SK-N-SH (cell line): ENCODE results near the gene HEXD. TPM values are rescaled to one million over a fixed set of nuclear protein-coding genes. Genes with fewer than 3 reads are reported as not detected.
A peak's percentile ranks its signal among the peaks of the same experiment; 100 is the strongest.

ENCODE experiments used
- CTCF ChIA-PET: fragments of 300-600, 350-600 bp; formaldehyde crosslinking; extraction: SDS; loops from one replicate; lab custom pipeline; 2021; lab: Yijun Ruan, JAX
- POLR2A ChIA-PET: fragments of 350-600 bp; sonication (Branson Sonifier 250); formaldehyde crosslinking; extraction: SDS; loops from one replicate; lab custom pipeline; 2020; ENCODE audit warnings: antibody characterized with exemption, inconsistent platforms; lab: Yijun Ruan, JAX
- DNase-seq: peaks from one replicate; pipeline ENCODE4 v3.0.0; 2012
- H2AFZ ChIP-seq: fragments of 200-600 bp; sonication (generic); 2 replicates; pipeline ENCODE4 v1.8.1; 2016; ENCODE audit warnings: antibody characterized with exemption, mild to moderate bottlenecking, low read depth
- H3F3A ChIP-seq: fragments of 200-600 bp; sonication (generic); replicated peaks from 2 replicates; pipeline ENCODE3; 2016; ENCODE audit warnings: antibody characterized with exemption, mild to moderate bottlenecking; ENCODE audit not compliant: insufficient read depth
- H3K27ac ChIP-seq, 2 experiments: fragments of 200-500 bp in 1 of 2; fragments of 200-600 bp in 1 of 2; sonication (Bioruptor generic) in 1 of 2; sonication (generic), shearing (Covaris generic) in 1 of 2; 2 replicates each; pipeline versions ENCODE4 v1.5.1 to v1.6.1; 2014 to 2016; ENCODE audit warnings: low read depth in 2 of 2, inconsistent platforms in 1 of 2, low read length in 1 of 2, mild to moderate bottlenecking in 1 of 2, mixed read lengths in 1 of 2
- H3K27me3 ChIP-seq: fragments of 200-600 bp; sonication (generic), shearing (Covaris generic); 2 replicates; pipeline ENCODE4 v1.6.1; 2016; ENCODE audit warnings: mixed run types; ENCODE audit not compliant: insufficient read depth
- H3K36me3 ChIP-seq, 2 experiments: fragments of 200-500 bp in 1 of 2; fragments of 200-600 bp in 1 of 2; sonication (Bioruptor generic) in 1 of 2; sonication (generic) in 1 of 2; replicated peaks in 1 of 2; 2 replicates each; pipeline versions ENCODE3 to v1.5.1; 2014 to 2016; ENCODE audit warnings: low read length in 1 of 2, mild to moderate bottlenecking in 1 of 2; ENCODE audit not compliant: insufficient read depth in 2 of 2, control insufficient read depth in 1 of 2
- H3K4me1 ChIP-seq, 2 experiments: fragments of 200-500 bp in 1 of 2; fragments of 200-600 bp in 1 of 2; sonication (Bioruptor generic) in 1 of 2; sonication (generic), shearing (Covaris generic) in 1 of 2; 2 replicates each; pipeline versions ENCODE4 v1.5.1 to v1.6.1; 2014 to 2016; ENCODE audit warnings: low read depth in 1 of 2, low read length in 1 of 2, mixed run types in 1 of 2; ENCODE audit not compliant: insufficient read depth in 2 of 2, control insufficient read depth in 1 of 2
- H3K4me2 ChIP-seq: fragments of 200-600 bp; sonication (generic), shearing (Covaris generic); 2 replicates; pipeline ENCODE4 v1.6.1; 2017; ENCODE audit warnings: mixed run types
- H3K4me3 ChIP-seq, 2 experiments: fragments of 200-500 bp in 1 of 2; fragments of 200-600 bp in 1 of 2; sonication (Bioruptor generic) in 1 of 2; sonication (generic), shearing (Covaris generic) in 1 of 2; 2 replicates each; pipeline versions ENCODE4 v1.5.1 to v1.8.1; 2014 to 2016; ENCODE audit warnings: low read depth in 2 of 2, inconsistent platforms in 1 of 2, low read length in 1 of 2, mild to moderate bottlenecking in 1 of 2, mixed read lengths in 1 of 2, moderate library complexity in 1 of 2
- H3K79me2 ChIP-seq: fragments of 200-600 bp; sonication (generic); 2 replicates; pipeline ENCODE4 v1.8.1; 2017; ENCODE audit warnings: mild to moderate bottlenecking; ENCODE audit not compliant: insufficient read depth
- H3K9ac ChIP-seq: fragments of 200-600 bp; sonication (generic); 2 replicates; pipeline ENCODE4 v1.6.1; 2017; ENCODE audit warnings: mixed run types
- H3K9me2 ChIP-seq: fragments of 200-600 bp; sonication (generic); 2 replicates; pipeline ENCODE4 v1.6.1; 2017; ENCODE audit warnings: mixed run types
- H3K9me3 ChIP-seq: fragments of 200-600 bp; sonication (generic); 2 replicates; pipeline ENCODE4 v1.6.1; 2017; ENCODE audit warnings: mixed run types, mild to moderate bottlenecking, moderate library complexity
- H4K20me1 ChIP-seq: fragments of 200-600 bp; sonication (generic); 2 replicates; pipeline ENCODE4 v1.6.1; 2017; ENCODE audit warnings: mild to moderate bottlenecking, mixed run types; ENCODE audit not compliant: insufficient read depth
- EZH2phosphoT487 ChIP-seq: fragments of 200-600 bp; sonication (generic); IDR thresholded peaks from 2 replicates; pipeline ENCODE4 v1.6.1; 2017; ENCODE audit warnings: low read depth, mixed run types, mild to moderate bottlenecking, antibody characterized with exemption, moderate library complexity, borderline replicate concordance
- MEF2A ChIP-seq: IDR thresholded peaks from 2 replicates; pipeline ENCODE4 v1.4.0; 2012; ENCODE audit warnings: low read depth, borderline replicate concordance
- MXI1 ChIP-seq: IDR thresholded peaks from 2 replicates; pipeline ENCODE4 v1.6.1; 2012; ENCODE audit warnings: mild to moderate bottlenecking, low read depth, low read length, improper control_type of control experiment
- NFIC ChIP-seq: IDR thresholded peaks from 2 replicates; pipeline ENCODE4 v1.4.0; 2012; ENCODE audit warnings: borderline replicate concordance
- POLR2AphosphoS5 ChIP-seq: IDR thresholded peaks from 2 replicates; pipeline ENCODE4 v1.6.1; 2012; ENCODE audit warnings: low read depth, low read length
- SIN3A ChIP-seq: IDR thresholded peaks from 2 replicates; pipeline ENCODE4 v1.6.1; 2012; ENCODE audit warnings: low read depth, mild to moderate bottlenecking, low read length, moderate library complexity, borderline replicate concordance
- TCF12 ChIP-seq: IDR thresholded peaks from 2 replicates; pipeline ENCODE4 v1.4.0; 2012
- YY1 ChIP-seq: IDR thresholded peaks from 2 replicates; pipeline ENCODE4 v1.4.0; 2012; ENCODE audit warnings: low read depth, mild to moderate bottlenecking
- WGBS: methylation state at CpG from one replicate; pipeline ENCODE4 v1.1.6; 2017; ENCODE audit warnings: low lambda C conversion rate; 5-methylcytosine and 5-hydroxymethylcytosine counted together
- polyA plus RNA-seq, 3 experiments: library from polyadenylated mRNA; depleted of rRNA; stranded (reverse); fragments of >200 nt; gene quantifications; 2 replicates each; pipeline ENCODE4 v1.2.3, GENCODE V29; 2012
- TF ChIP-seq, protein P1 (sequence below): IDR thresholded peaks from 2 replicates; pipeline ENCODE4; 2012
- TF ChIP-seq, protein P2 (sequence below): IDR thresholded peaks from 2 replicates; pipeline ENCODE4 v1.4.0; 2012; ENCODE audit warnings: low read depth
- TF ChIP-seq, protein P3 (sequence below): IDR thresholded peaks from 2 replicates; pipeline ENCODE4 v1.4.0; 2012; ENCODE audit warnings: low read depth, borderline replicate concordance
- TF ChIP-seq, protein P4 (sequence below): fragments of 200-600 bp; sonication (generic); IDR thresholded peaks from 2 replicates; pipeline ENCODE4 v1.6.1; 2017; ENCODE audit warnings: antibody characterized with exemption, mild to moderate bottlenecking, moderate library complexity
- TF ChIP-seq, protein P5 (sequence below): IDR thresholded peaks from 2 replicates; pipeline ENCODE4 v1.4.0; 2012; ENCODE audit warnings: low read depth, borderline replicate concordance

HEXD gene
- polyA plus RNA-seq, 1 of the 3 experiments (the other 2 are of a cell fraction) = 38.8 TPM

DNA sequence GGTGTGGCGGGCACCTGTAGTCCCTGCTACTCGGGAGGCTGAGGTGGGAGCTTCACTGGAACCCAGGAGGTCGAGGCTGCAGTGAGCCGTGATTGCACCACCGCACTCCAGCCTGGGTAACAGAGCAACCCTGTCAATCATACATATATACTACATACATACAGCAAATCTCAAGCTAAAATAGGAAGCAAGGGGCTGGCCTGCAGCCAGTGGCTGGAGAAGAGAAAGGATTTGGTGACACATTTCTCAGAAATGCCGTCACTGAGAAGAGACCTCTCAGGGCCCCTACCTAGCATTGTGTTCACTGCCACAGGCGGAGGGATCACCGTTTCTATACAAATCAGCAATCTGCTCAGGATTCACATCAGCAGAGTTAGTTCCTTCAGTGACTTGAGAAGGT lies 57.3 kb downstream of the HEXD start:
- no peaks in the 10 kb centered on the region for H3K4me1 ChIP-seq
- no peaks in the 10 kb centered on the region for H3K27me3 ChIP-seq
- DNase-seq = no peak
- no peak overlapping the region for H3K27ac ChIP-seq
- H3K9ac ChIP-seq = no peak overlapping the region
- no peak overlapping the region for H2AFZ ChIP-seq
- no peaks in the 10 kb centered on the region for H3K9me3 ChIP-seq
- peaks cover 42 to 52% of the 10 kb centered on the region in 2 experiments for H3K36me3 ChIP-seq
- no peaks in the 10 kb centered on the region for H4K20me1 ChIP-seq
- no peak overlapping the region for H3K4me3 ChIP-seq
- POLR2A ChIA-PET = no interaction called here
- no peaks in the 10 kb centered on the region for H3F3A ChIP-seq
- TF ChIP-seq YY1 = no peak
- TF ChIP-seq, protein P1, sequence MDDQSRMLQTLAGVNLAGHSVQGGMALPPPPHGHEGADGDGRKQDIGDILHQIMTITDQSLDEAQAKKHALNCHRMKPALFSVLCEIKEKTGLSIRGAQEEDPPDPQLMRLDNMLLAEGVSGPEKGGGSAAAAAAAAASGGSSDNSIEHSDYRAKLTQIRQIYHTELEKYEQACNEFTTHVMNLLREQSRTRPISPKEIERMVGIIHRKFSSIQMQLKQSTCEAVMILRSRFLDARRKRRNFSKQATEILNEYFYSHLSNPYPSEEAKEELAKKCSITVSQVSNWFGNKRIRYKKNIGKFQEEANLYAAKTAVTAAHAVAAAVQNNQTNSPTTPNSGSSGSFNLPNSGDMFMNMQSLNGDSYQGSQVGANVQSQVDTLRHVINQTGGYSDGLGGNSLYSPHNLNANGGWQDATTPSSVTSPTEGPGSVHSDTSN = 0 out of 2 replicates have a peak, but pooled peaks have one; percentile 14
- TF ChIP-seq MEF2A = no peak
- 93% methylated on average over 8 of the region's 8 CpGs for WGBS
- H3K9me2 ChIP-seq = no peaks in the 10 kb centered on the region
- 0 out of 2 replicates have a peak, but pooled peaks cover 3% of the 10 kb centered on the region for H3K79me2 ChIP-seq
- CTCF ChIA-PET = interaction anchor here (0.7 to 1.8 kb wide), 2 partner anchors 18 to 79 kb away, joined by 3 to 9 read pairs; no protein-coding TSS in a partner anchor
- no peak overlapping the region for H3K4me2 ChIP-seq

DNA sequence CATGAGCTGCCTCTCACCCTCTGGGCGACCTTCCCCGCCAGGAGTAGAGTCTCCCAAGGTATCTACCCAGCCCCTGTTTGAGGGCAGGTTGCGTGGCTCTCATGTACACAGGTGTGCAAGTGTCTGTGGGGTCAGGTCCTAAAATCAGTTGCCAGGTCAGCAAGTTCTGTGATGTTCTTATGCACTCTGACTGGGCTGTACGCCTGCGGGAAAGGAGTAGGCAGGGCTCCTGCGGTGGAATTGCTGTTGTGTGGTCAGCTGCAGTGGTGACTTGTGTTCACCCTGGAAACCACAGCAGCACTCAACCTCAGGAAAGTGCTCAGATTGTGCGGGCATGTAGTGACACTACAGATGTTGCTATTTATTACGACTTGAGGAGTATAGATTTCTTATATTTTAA lies 59.8 kb downstream of the HEXD start:
- Histone ChIP-seq H3K4me1 (no peaks in the 10 kb centered on the region), H3K79me2 (0 out of 2 replicates have a peak, but pooled peaks cover 3% of the 10 kb centered on the region), H3K27ac (no peak overlapping the region), H3F3A (peaks cover 10% of the 10 kb centered on the region), H3K4me2 (no peak overlapping the region), H3K9me3 (no peaks in the 10 kb centered on the region), H4K20me1 (no peaks in the 10 kb centered on the region), H3K4me3 (no peak overlapping the region), H3K36me3 (peaks cover 50 to 54% of the 10 kb centered on the region in 2 experiments), H3K27me3 (no peaks in the 10 kb centered on the region), H2AFZ (no peak overlapping the region), H3K9me2 (no peaks in the 10 kb centered on the region), H3K9ac (no peak overlapping the region)
- TF ChIP-seq YY1 (no peak), EZH2phosphoT487 (no peak), MXI1 (no peak), TCF12 (no peak), POLR2AphosphoS5 (no peak), SIN3A (no peak), NFIC (no peak), MEF2A (no peak)
- TF ChIP-seq, protein P2, sequence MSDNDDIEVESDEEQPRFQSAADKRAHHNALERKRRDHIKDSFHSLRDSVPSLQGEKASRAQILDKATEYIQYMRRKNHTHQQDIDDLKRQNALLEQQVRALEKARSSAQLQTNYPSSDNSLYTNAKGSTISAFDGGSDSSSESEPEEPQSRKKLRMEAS = no peak
- TF ChIP-seq, protein P3, sequence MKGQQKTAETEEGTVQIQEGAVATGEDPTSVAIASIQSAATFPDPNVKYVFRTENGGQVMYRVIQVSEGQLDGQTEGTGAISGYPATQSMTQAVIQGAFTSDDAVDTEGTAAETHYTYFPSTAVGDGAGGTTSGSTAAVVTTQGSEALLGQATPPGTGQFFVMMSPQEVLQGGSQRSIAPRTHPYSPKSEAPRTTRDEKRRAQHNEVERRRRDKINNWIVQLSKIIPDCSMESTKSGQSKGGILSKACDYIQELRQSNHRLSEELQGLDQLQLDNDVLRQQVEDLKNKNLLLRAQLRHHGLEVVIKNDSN = no peak
- TF ChIP-seq, protein P4, sequence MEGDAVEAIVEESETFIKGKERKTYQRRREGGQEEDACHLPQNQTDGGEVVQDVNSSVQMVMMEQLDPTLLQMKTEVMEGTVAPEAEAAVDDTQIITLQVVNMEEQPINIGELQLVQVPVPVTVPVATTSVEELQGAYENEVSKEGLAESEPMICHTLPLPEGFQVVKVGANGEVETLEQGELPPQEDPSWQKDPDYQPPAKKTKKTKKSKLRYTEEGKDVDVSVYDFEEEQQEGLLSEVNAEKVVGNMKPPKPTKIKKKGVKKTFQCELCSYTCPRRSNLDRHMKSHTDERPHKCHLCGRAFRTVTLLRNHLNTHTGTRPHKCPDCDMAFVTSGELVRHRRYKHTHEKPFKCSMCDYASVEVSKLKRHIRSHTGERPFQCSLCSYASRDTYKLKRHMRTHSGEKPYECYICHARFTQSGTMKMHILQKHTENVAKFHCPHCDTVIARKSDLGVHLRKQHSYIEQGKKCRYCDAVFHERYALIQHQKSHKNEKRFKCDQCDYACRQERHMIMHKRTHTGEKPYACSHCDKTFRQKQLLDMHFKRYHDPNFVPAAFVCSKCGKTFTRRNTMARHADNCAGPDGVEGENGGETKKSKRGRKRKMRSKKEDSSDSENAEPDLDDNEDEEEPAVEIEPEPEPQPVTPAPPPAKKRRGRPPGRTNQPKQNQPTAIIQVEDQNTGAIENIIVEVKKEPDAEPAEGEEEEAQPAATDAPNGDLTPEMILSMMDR = no peak
- TF ChIP-seq, protein P5, sequence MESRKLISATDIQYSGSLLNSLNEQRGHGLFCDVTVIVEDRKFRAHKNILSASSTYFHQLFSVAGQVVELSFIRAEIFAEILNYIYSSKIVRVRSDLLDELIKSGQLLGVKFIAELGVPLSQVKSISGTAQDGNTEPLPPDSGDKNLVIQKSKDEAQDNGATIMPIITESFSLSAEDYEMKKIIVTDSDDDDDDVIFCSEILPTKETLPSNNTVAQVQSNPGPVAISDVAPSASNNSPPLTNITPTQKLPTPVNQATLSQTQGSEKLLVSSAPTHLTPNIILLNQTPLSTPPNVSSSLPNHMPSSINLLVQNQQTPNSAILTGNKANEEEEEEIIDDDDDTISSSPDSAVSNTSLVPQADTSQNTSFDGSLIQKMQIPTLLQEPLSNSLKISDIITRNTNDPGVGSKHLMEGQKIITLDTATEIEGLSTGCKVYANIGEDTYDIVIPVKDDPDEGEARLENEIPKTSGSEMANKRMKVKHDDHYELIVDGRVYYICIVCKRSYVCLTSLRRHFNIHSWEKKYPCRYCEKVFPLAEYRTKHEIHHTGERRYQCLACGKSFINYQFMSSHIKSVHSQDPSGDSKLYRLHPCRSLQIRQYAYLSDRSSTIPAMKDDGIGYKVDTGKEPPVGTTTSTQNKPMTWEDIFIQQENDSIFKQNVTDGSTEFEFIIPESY = no peak
- POLR2A ChIA-PET = no interaction called here
- no peak for DNase-seq
- WGBS = 95% methylated on average over 8 of the region's 8 CpGs
- CTCF ChIA-PET = interaction anchor here (1.1 to 5.6 kb wide), 4 partner anchors 8 to 75 kb away, joined by 3 to 35 read pairs (median 4); no protein-coding TSS in a partner anchor
